Measurements from ENCODE around the gene LHX1.

Gene LHX1

DNA sequence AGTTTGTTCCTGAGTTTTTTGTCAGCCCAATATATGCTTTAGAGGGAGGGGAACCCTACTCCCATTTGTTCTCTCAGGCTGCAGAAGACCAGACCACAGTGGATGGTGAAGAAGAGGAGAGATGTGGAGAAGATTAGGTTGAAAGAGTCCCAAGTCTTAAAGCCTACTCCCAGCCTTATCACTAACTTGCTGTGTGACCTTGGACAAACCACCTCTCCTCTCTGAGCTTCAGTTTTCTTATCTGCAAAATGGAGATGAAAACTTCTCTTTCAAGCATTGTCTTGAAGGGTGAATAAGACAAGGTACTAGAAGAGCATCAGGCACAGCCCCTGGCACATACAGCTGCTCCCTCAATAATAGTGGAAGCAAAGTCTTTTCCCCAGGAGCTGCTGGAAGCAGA lies 15.1 kb upstream of the LHX1 start:
- DNase-seq (ENCODE audit: low read depth in 2 of 2): no peak

DNA sequence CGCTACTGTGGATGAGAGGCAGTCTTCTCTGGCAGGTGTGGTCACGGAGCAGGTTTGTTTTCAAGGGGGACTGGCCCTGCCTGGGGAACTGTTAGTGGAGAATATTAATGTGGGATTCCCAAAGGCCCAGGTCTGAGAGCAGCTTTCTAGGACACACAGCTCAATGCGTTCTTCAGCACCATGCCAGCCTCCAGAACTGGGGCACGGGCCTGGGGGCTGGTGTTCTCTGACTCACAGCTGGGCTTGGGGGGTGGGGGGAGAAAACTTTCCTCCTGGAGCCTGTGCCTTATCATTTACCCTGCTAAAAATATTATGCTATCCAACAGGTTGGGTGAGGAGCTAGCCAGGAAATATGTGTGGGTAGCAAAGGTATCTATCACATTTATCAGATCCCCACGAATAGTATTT lies 13.5 kb upstream of the LHX1 start:
- DNase-seq (ENCODE audit: low read depth in 2 of 2): no peak

DNA sequence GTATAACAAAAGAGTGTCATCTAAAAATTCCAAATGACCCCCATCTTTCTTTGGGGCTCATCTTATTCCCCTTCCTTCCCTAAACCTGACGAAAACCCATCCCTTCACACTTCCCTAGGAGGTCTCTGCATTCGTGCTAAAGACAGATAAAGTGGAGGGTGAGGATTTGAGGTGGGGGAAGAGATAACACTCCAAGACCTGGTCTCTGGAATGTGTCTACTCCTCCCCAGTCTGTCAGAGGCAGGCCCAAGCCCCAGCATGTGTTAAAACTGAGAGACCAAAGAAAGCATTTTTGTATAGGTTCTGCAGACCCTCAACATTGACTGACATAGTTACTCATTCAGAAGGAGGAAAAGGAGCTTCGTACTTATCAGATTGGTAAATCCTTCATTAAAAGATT lies 11.0 kb upstream of the LHX1 start:
- DNase-seq (ENCODE audit: low read depth in 2 of 2): no peak

DNA sequence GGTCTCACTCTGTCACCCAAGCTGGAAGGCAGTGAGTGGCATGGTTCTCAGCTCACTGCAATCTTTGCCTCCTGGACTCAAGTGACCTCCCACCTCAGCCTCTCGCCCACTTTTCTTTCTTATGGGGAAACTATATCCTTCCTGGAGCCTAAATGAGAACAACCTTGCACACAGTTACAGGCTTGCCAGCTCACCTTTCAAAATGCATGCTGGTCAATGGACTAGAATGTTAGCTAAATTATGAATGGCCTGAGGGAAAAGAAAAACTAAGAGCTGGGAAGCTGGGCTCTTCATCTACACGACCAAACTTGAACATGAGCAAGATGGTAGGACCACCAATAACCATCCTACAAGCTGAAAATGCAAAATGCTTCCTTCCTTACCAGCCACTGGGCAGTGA lies 10.6 kb upstream of the LHX1 start:
- no peak for DNase-seq (ENCODE audit: low read depth in 2 of 2)

DNA sequence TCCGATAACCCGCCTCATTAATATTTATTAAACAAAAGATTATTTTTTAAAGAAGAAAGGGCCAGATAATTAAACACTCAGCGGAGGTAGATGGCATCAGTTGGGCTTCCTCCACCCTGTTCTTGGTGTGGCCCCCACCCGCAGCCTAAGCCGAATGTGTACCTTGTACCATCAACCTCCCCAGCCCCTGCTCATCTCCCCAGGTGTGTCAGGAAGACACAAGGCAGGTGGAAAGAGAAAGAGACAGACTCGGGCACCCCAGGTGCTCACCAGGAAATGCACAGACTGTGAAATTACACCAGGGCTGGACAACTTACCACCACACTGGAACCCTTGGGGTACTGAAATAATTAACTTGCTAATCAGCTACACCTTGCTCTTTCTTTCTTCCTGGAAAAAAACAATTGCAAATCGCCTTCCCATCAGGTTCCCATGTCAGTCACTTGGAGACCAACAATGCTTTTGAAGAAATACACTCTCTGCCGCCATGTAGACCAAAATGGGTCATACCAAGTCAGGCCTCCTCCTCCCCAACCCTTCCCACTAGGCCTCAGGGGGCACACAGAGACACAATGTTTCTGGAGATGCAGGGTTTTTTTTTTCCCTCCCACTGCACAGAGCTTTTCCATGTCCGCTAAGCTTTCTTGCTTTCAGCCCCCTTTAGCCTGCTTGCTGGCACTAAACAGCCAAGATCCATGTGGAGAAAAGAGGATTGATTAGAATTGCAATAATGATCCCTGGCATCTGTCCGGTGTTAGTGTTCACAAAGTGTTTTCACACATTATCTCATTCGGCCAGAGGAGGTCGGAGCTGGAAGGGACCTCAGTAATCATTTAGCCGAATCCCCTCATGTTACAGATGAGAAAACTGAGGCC lies 8.6 kb upstream of the LHX1 start:
- DNase-seq (ENCODE audit: low read depth in 2 of 2): no peak

DNA sequence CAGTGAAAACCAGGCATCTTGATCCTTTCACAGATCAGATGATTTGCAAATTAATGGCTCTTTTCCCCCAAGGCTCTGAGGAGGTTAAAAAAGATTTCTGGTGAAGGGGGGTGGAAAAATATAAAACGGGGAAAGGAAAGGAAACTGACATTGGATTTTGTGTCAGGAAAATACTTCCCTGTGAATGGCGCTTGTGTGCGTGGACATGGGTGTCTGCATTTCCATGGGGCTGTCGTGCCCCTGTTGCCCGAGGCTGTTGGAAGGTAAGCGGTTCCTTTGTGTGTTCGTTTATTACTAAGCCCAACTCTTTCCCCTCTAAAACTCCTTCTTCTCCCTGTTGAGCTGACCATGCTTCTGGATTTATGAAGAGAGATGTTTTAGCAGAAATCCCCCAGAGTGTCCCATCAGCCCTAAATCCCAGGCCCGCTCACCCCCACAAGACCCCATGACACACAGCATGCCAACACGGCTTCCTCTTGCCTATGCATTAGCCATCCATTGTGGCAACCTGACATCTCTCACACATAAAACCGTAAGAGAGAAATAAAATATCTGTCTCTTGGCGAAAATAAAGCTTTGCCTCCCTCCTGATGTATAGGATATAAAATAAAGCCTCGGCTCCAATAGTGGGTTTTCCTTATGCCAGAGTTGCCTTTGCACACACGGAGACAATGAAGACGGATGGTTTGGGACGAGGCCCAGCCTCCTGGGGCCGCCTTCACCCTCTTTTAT lies 7.3 kb upstream of the LHX1 start:
- no peak for DNase-seq (ENCODE audit: low read depth in 2 of 2)

DNA sequence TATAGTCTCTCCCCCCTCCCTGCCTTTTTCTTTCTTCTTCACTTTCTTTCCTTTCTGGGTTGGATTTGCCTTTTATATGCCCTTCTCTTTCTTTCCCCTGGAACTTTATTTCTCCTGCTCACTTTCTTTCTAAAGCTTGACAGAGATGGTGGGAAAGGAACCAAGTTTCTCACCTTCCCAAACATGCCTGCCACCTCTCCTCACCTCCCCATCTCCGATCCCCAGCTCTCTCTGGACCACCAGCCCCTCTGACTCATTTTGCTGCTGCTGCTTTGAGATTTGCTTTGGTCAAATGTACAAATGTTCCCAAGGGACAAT lies 6.7 kb upstream of the LHX1 start:
- DNase-seq (ENCODE audit: low read depth in 2 of 2): no peak

DNA sequence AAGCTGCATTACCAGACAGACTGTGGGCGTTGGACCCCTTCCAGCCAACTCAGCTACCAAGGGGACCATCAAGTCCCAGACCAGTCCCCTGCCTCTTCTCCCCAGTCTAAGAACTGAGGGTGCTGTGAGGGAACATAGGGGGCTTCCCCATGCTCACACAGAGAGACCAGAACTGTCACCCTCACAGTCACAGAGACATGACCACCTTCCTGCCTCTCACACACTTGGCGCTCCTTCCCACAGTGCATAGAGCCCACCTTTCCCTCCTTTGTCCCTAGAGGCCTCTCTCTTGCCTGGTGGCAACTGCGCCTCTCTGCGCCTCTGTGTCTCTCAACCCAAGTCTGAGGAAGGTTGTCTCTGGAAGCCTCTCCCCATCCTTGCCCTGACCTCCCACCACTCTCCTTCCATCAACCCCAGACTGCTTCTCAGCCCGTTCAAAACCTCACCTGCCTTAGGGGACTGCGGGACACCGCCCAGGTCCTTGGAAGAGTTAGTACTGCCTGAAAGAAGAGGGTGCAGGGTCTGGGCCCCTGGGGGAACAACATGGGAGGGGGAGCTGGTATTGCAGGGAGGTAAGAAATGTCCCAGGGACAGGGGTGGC lies 6.1 kb upstream of the LHX1 start:
- no peak for DNase-seq (ENCODE audit: low read depth in 2 of 2)

DNA sequence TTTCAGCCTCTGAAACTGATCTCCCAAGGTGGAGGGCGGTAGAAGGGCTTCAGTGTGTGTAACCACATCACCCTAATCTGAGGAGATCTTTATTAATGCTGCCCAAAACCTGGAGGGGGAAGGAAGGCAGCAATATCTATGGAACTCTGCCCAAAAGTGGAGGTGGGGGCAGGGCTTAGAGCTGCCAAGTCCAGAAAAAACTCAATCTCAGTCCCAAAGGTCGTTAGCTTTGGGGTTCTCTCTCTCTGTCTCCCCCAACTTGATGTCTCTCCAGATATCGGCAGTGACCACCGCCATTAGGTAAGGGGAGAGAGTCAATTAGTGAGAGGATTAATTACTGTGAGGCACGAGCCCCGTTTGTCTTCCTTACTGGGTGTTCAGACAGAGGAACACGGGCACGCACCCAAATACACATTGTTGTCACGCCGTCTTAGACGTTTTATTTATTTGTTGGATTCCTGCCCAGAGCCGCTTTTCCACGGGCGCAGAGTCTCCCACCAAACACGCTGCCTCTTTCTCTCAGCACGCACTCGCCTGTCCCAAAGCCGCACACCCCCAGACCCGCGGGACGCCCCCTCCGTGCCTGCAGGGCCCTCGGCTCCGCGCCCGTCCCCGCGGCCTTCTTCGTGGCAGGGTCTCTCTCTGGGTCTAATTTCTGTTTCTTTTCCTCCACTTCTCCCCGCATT lies 5.4 kb upstream of the LHX1 start:
- no peak for DNase-seq (ENCODE audit: low read depth in 2 of 2)

DNA sequence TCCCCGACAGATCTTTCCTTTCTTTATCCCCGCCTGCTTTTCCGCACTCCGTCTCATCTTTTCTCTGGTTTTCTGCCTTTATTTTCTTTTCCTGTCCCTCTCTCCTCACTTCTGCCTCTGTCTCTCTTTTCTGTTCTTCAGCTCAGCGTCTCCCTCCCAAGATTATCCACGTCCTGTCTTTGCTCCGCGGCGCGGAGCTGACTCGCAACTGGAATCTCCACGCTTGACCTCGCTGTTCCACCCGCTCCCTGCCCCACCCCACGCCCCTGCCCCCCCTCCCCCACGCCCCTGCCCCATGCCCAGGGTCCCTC lies 4.9 kb upstream of the LHX1 start:
- no peak for DNase-seq (ENCODE audit: low read depth in 2 of 2)

DNA sequence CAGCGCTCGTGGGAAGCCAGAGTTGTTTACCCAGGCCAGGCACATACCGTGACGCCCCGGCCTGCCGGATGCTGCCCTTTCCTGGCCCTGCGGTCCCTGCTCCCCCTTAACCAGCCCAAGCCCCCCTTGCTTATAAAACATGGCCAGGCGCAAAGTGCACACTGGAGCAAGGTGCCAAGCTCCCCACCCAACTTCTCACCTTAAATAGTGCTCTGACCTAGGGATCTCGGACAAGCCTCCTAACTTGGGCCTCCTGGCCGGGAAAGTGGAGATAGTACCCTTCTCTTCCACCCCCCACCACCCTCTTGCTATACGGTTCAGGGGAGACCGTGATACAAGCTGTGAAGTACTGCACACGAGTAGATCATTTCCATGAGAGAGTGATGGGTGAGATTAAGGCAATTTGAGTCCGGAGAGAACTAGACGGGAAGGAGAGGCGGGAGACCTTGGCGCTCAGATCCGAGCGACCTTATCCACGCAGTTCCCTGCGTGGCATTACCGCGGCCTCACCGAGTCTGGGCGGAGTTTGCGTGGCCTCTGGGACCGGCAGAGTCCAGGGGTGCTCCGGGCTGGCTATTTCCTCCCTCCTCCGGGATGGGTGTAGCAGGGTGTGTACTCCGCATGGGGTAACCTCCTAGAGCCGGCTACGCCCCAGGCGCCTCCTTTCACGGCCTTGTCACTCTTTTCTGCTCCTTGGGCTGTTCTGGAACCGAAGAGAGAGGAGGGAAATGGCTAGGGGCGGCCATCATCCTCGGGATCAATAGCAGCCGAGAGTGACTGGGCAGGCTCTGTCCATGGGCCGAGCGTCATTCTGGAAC lies 4.4 kb upstream of the LHX1 start:
- no peak for DNase-seq (ENCODE audit: low read depth in 2 of 2)

DNA sequence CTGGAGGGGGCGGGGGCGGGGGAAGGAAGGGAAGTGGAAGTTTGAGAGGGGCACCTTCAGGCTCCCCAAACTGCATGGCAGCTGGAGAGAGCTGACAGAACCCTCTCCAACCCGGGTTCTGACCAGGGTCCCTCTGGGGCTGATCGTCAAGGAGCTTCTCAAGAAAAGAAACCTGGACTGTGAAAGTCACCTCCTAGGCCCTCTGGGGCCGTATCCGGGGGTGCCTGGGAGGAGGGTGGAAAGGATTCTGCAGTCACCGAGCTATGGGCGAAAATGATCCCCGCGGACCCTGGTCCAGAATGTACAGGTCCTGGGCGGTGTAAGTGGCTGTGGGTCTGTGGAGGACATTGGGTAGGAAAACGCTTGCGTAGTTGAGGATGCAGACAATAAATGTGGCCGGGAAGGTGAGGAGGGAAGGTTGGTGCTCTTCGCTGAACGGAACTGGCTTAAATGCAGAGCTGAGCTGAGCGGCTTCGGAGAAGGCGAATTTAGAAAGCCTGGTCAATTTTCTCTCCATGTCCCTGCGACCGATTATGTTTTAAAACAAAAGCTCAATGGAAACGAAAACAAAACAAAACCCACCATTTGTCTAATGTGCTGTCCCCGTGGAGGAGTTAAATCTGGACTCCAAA lies 3.6 kb upstream of the LHX1 start:
- DNase-seq (ENCODE audit: low read depth in 2 of 2): no peak

DNA sequence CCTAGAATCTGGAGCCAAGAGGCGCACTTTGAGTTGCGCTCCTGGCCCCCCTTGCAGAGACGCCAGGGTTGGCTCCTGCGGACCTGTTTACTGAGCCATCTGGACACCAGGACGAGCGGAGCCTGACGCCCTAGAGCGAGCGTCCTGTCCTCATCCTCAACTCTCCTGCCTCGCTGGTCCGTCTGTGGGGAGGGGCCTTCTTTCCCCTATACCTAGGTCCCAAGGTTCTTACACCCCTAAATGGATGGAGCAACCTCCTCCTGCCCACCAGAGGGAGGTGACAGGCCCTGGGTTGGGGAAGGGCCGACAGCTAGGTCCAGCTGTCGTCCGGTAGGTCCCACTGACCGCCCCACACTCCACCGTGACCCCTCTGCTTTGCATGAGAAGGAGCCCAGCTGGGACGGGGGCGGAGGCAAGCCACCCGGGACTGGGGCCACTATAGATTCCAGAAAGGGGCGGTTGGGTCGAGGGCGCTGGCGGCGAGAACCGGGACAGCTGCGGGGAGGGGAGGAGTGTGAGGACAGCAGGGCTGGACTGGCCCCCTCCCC lies 3.1 kb upstream of the LHX1 start:
- no peak for DNase-seq (ENCODE audit: low read depth in 2 of 2)

DNA sequence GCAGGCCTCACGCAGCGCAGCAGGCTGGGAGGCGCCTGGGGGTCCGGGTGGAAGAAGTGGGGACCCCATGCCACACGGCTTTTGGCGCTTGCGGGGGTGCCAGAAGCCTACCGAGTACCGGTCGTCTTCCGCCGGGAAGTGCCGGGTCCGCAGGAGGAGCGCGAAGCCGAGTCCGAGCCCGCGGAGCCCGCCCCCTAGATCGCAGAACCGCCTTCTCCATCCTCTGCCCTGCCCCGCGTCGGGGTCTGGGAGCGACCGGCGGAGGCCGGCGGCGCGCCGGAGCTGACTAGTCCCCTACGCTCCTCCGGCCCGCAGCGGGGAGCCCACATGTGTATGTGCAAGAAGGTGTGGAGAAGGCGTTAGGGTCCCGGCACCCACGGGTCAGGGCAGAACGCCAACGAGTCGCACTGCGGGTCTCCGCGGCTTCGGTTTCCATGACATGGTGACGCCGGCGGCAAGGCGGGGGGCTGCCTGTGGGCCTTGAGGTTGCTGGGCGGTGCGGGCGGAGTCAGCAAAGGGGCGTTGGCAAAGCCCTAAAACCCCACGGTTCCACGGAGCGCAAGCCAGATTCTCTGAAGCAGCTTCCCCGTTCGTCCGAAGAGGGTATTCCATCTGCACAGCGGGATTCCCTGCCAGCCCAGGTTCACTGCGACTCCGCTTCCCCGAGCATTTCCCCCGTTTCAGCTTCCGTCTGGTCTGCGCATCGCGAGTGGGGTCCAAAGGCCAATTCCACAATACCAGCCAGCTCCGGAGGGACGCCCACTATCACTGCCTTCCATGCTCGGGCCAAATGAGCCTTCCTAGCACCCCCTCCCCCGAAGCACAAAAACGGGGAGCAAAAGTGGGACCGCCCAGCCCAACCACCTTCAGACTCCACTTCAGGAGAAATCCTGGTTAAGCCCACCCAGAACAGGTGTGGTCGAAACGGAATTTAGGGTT lies 2.3 kb upstream of the LHX1 start:
- DNase-seq (ENCODE audit: low read depth in 2 of 2): no peak

DNA sequence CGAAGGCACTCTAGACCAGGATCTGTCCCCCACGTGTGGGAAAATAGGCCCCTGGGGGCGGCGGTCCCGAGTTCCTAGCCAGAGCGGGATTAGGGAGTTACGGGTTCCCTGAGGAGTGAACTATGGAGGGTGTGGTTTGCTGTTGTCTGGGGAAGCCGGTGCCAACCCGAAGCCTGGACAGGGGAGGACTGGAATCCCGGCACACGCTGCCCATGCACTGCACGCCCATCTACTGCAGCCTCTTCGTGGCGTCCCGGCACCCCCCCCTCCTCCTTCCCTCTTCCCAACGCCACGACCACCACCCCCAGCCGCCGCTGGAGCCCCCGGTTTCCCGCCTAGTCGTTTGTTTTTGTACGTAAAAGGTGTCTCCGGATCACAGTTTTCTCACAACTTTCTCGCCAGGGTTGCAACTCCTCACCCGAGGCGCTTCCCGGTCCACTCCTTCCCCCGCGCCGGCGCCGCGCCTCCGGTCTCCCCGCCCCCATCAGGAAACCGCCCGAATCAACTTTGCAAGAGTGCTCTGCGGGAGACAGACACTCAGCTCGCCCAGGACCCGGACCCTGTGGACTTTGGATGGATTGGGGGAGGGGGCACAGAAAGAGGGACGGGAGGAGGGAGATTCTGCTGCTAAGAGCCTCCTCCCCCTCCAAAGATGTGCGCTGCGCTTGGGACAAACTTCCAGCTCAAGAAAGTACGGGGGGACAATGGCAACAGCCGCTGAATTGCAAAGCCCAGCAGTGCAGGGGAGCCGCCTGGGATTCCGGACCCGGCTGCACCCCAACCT lies 1.4 kb upstream of the LHX1 start:
- DNase-seq (ENCODE audit: low read depth in 2 of 2): no peak

DNA sequence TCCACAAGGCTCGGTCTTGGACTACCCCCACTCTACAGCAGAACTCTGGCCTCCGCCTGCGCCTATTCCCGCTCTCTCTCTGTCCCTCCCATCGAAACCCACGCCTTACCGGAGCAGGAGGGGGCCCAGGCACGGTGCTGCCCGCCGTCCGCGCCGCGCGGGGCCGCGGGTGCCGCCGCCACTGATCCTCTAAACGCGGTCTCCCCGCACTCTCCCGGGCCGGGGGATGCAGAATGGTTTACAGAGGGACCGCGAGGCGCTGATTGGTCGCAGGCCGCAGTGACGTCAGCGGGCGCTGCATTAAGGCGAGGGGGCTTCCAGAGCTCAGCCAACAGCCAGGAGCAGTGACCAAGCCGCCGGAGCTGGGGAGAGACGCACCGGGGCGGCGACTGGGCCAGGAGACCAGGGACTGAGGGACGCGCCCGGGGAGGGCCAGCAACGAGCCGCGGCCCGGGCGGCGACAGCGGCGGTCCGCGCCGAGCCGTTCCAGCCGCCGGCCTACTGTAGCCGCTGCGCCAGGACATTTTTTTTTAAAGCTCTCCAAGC lies 747 bp upstream of the LHX1 start:
- DNase-seq (ENCODE audit: low read depth in 2 of 2): no peak

DNA sequence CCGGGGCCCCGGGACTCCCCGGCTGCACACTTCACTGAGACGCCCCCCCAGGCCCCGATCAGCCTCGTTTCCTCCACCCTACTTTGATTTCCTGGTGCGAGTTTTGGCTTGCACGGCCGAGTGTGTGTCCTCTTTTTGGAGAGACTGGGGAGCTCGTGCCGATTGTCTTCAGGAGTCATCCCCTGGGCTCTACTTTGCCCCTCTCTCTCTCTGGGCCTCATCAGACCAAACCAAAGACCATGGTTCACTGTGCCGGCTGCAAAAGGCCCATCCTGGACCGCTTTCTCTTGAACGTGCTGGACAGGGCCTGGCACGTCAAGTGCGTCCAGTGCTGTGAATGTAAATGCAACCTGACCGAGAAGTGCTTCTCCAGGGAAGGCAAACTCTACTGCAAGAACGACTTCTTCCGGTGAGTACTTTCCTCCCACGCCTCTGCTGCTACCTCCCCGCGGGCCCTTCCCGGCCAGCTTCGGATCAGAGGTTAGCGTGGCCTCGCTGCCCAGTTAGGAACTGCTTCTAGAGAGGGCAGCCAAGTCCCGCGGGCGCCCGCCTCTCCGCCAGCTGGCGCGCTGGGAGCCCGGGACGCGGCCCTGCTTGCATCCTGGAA lies 787 bp downstream of the LHX1 start:
- DNase-seq (ENCODE audit: low read depth in 2 of 2): no peak

DNA sequence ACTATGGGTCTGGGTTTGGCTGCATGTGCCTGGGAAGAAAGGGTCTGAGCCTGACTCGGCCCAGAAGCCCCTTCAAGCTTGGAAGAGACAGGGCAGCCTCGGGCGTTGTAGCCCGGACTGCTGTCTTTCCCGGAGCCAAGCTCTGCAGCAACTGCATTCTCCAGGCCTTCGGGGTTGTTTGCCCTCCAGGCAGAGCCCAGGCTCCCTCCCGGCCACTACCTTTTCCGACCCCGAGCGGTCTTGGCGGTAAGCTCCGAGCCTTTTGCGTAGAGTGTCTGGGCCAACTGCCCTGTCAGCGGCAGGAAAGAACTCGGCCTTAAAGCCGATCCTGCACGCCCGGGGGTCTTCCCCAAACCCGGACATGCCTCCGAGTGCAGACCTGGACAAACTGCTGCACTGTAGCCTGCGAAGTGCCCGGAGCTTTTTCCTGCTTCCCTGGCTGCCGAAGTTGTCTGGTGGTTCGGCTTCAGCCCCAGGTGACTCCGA lies 1.3 kb downstream of the LHX1 start:
- DNase-seq (ENCODE audit: low read depth in 2 of 2): no peak

Measured in stimulated activated CD4-positive, alpha-beta T cell treated with anti-CD3 and anti-CD28 coated beads, Interleukin-15, amount 100 ng/mL, for 48 hours (primary cell).